ENCODE data around the gene LRP5.

Gene LRP5

GRCh38 chr11:68442433-68442832 is 130.0 kb downstream of the LRP5 start:
- no peak overlapping the region for H3K4me2 ChIP-seq (ENCODE audit: low read depth, low read length, poor library complexity, severe bottlenecking)
- no peak overlapping the region for H3K4me3 ChIP-seq (ENCODE audit: low read length, poor library complexity, severe bottlenecking)
- no peaks in the 10 kb centered on the region for H3K79me2 ChIP-seq (ENCODE audit: insufficient read depth, low read length)
- H3K4me1 ChIP-seq (ENCODE audit: insufficient read depth, low read length, poor library complexity, severe bottlenecking) = peaks cover 11% of the 10 kb centered on the region
- H3K27me3 ChIP-seq (ENCODE audit: insufficient read depth, low read length, poor library complexity, severe bottlenecking) = no peaks in the 10 kb centered on the region
- no peak overlapping the region for H2AFZ ChIP-seq (ENCODE audit: low read length)
- H3K9me3 ChIP-seq (ENCODE audit: insufficient read depth, low read depth, low read length) = no peaks in the 10 kb centered on the region
- no peak overlapping the region for H3K9ac ChIP-seq (ENCODE audit: low read depth, low read length, poor library complexity, severe bottlenecking)
- TF ChIP-seq CTCF (conservative IDR thresholded peaks at IDR 0.05; ENCODE audit: low read length) = no peak
- TF ChIP-seq EZH2phosphoT487 (IDR thresholded peaks at IDR 0.05; ENCODE audit: borderline replicate concordance) = no peak
- H3F3A ChIP-seq (ENCODE audit: low read depth) = peaks cover 5% of the 10 kb centered on the region; the same call in 1 of the 2 replicates
- H4K20me1 ChIP-seq (ENCODE audit: insufficient read depth, low read length, poor library complexity, severe bottlenecking) = peaks cover 4% of the 10 kb centered on the region
- no peaks in the 10 kb centered on the region for H3K9me2 ChIP-seq (replicated peaks; ENCODE audit: low read depth, low read length)
- H3K36me3 ChIP-seq (ENCODE audit: insufficient read depth, low read length) = peaks cover 33% of the 10 kb centered on the region; the same call in 1 of the 2 replicates

GRCh38 chr11:68444566-68444965 is 132.2 kb downstream of the LRP5 start:
- H3K79me2 ChIP-seq (ENCODE audit: insufficient read depth, low read length) = no peaks in the 10 kb centered on the region
- TF ChIP-seq EZH2phosphoT487 (IDR thresholded peaks at IDR 0.05; ENCODE audit: borderline replicate concordance) (no peak), CTCF (conservative IDR thresholded peaks at IDR 0.05; ENCODE audit: low read length) (no peak)

GRCh38 chr11:68445531-68446035 is 133.2 kb downstream of the LRP5 start:
- Histone ChIP-seq H3K36me3 (ENCODE audit: insufficient read depth, low read length) (peaks cover 24% of the 10 kb centered on the region; the same call in 1 of the 2 replicates), H2AFZ (ENCODE audit: low read length) (no peak overlapping the region), H3K4me1 (ENCODE audit: insufficient read depth, low read length, poor library complexity, severe bottlenecking) (peaks cover 8% of the 10 kb centered on the region), H4K20me1 (ENCODE audit: insufficient read depth, low read length, poor library complexity, severe bottlenecking) (peaks cover 6% of the 10 kb centered on the region), H3K9ac (ENCODE audit: low read depth, low read length, poor library complexity, severe bottlenecking) (no peak overlapping the region), H3K79me2 (ENCODE audit: insufficient read depth, low read length) (no peaks in the 10 kb centered on the region), H3F3A (ENCODE audit: low read depth) (peaks cover 5% of the 10 kb centered on the region; the same call in 1 of the 2 replicates), H3K4me2 (ENCODE audit: low read depth, low read length, poor library complexity, severe bottlenecking) (no peak overlapping the region), H3K27me3 (ENCODE audit: insufficient read depth, low read length, poor library complexity, severe bottlenecking) (no peaks in the 10 kb centered on the region), H3K9me3 (ENCODE audit: insufficient read depth, low read depth, low read length) (no peaks in the 10 kb centered on the region), H3K4me3 (ENCODE audit: low read length, poor library complexity, severe bottlenecking) (no peak overlapping the region), H3K9me2 (replicated peaks; ENCODE audit: low read depth, low read length) (no peaks in the 10 kb centered on the region)
- TF ChIP-seq CTCF (conservative IDR thresholded peaks at IDR 0.05; ENCODE audit: low read length) (no peak), EZH2phosphoT487 (IDR thresholded peaks at IDR 0.05; ENCODE audit: borderline replicate concordance) (no peak)

More at GRCh38 chr11:68444566-68444965, 132.2 kb downstream of the LRP5 start:
- Histone ChIP-seq H3K4me1 (ENCODE audit: insufficient read depth, low read length, poor library complexity, severe bottlenecking) (peaks cover 8% of the 10 kb centered on the region), H4K20me1 (ENCODE audit: insufficient read depth, low read length, poor library complexity, severe bottlenecking) (peaks cover 6% of the 10 kb centered on the region), H3K36me3 (ENCODE audit: insufficient read depth, low read length) (peaks cover 31% of the 10 kb centered on the region; the same call in 1 of the 2 replicates), H3K4me3 (ENCODE audit: low read length, poor library complexity, severe bottlenecking) (no peak overlapping the region), H3K27me3 (ENCODE audit: insufficient read depth, low read length, poor library complexity, severe bottlenecking) (no peaks in the 10 kb centered on the region), H3K4me2 (ENCODE audit: low read depth, low read length, poor library complexity, severe bottlenecking) (no peak overlapping the region), H3F3A (ENCODE audit: low read depth) (peaks cover 5% of the 10 kb centered on the region; the same call in 1 of the 2 replicates), H3K9me2 (replicated peaks; ENCODE audit: low read depth, low read length) (no peaks in the 10 kb centered on the region), H3K9ac (ENCODE audit: low read depth, low read length, poor library complexity, severe bottlenecking) (no peak overlapping the region), H3K9me3 (ENCODE audit: insufficient read depth, low read depth, low read length) (no peaks in the 10 kb centered on the region), H2AFZ (ENCODE audit: low read length) (no peak overlapping the region)

All from Loucy (cell line).